ENCODE measurements around the gene S100A6. TPM values are rescaled to one million over a fixed set of nuclear protein-coding genes. Genes with fewer than 3 reads are reported as not detected.
"Not testable (repeated sequence)": the region's sequence is repeated elsewhere in the genome, so short reads cannot be mapped to it uniquely, and the experiment has no call there.

The S100A6 gene
- total RNA-seq, 4 donors from 2014 or later, result 147 to 251 (median 192) TPM

GRCh38 chr1:153578490-153578889 lies 42.7 kb upstream of the S100A6 start:
- TF ChIP-seq POLR2A (IDR thresholded peaks at IDR 0.05) (no peak), CTCF (IDR thresholded peaks at IDR 0.05) (no peak)
- no peak for DNase-seq (ENCODE audit: low spot score in 2 of 2)
- intact Hi-C loops (cut with DNase I; ENCODE audit: low total_unique reads), result loop anchor here (10.0 kb wide), 2 partner anchors 86 to 176 kb away; no protein-coding TSS in a partner anchor
- H3K4me3 ChIP-seq (ENCODE audit: low read depth, poor library complexity, severe bottlenecking), result no peak overlapping the region

DNA sequence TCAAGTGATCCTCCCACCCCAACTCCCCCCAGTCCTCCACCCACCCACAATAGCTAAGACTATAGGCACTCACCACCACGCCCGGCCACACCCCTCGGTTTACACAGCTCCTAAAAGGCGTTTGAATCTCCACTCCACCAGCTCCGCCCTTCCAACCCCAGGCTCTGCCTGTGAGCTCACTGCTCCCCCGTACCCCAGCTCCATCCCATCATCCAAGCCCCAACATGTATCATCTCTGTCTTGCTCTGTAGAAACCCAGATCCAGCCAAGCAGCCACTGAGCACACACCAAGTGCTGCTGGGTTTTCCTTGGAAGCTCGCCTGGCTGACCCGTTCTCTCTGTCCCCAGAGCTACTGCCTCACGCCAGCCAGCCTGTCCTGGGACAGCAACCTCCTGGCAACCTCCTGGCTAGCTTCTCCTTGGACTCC lies 41.8 kb upstream of the S100A6 start:
- intact Hi-C loops (cut with DNase I; ENCODE audit: low total_unique reads), result loop anchor here (10.0 kb wide), 2 partner anchors 87 to 177 kb away; no protein-coding TSS in a partner anchor

GRCh38 chr1:153577138-153577537 lies 41.3 kb upstream of the S100A6 start:
- intact Hi-C loops (cut with DNase I; ENCODE audit: low total_unique reads), result loop anchor here (10.0 kb wide), 2 partner anchors 88 to 178 kb away; no protein-coding TSS in a partner anchor
- WGBS, 2 donors, result 54 to 61% methylated on average over 4 of the region's 4 CpGs

More for the DNA sequence above, 41.8 kb upstream of the S100A6 start:
- TF ChIP-seq POLR2A (IDR thresholded peaks at IDR 0.05) (no peak), CTCF (IDR thresholded peaks at IDR 0.05) (no peak)
- WGBS, 2 donors, result 24 to 35% methylated on average over 9 of the region's 9 CpGs
- H3K4me3 ChIP-seq (ENCODE audit: low read depth, poor library complexity, severe bottlenecking), result no peak overlapping the region
- DNase-seq (ENCODE audit: low spot score in 2 of 2), result no peak

GRCh38 chr1:153575497-153575896 lies 39.7 kb upstream of the S100A6 start:
- DNase-seq (ENCODE audit: low spot score in 2 of 2); H3K4me3 ChIP-seq (ENCODE audit: low read depth, poor library complexity, severe bottlenecking): not testable (repeated sequence)
- intact Hi-C loops (cut with DNase I; ENCODE audit: low total_unique reads), result loop anchor here (10.0 kb wide), 2 partner anchors 89 to 179 kb away; no protein-coding TSS in a partner anchor
- 86 to 87% methylated on average over 10 of the region's 10 CpGs for WGBS, 2 donors

More at GRCh38 chr1:153577138-153577537, 41.3 kb upstream of the S100A6 start:
- TF ChIP-seq POLR2A (IDR thresholded peaks at IDR 0.05) (no peak), CTCF (IDR thresholded peaks at IDR 0.05) (no peak)
- no peak overlapping the region for H3K4me3 ChIP-seq (ENCODE audit: low read depth, poor library complexity, severe bottlenecking)
- no peak for DNase-seq (ENCODE audit: low spot score in 2 of 2)

GRCh38 chr1:153575081-153575491 lies 39.3 kb upstream of the S100A6 start:
- intact Hi-C loops (cut with DNase I; ENCODE audit: low total_unique reads), result loop anchor here (10.0 kb wide), 2 partner anchors 90 to 180 kb away; no protein-coding TSS in a partner anchor
- H3K4me3 ChIP-seq (ENCODE audit: low read depth, poor library complexity, severe bottlenecking); DNase-seq (ENCODE audit: low spot score in 2 of 2): not testable (repeated sequence)
- 92% methylated on average over 27 of the region's 35 CpGs for WGBS, 2 donors

DNA sequence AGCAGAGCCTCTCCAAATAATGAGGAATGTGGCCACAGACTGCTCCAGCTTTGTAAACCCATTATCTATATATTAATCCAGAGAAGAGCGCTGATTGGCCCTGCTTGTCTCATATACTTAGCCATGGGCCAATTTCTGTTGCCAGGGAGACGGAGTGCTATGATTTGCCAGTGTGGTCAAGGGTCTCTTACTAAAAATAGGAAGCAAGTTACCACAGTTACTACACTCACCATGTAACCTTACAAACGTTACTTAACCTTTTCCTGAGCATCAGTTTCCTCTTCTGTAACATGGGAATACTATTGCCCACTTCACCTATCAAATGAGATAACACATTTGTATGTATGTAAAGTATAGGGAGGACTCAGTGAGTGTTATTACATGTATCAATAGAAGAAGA lies 37.6 kb upstream of the S100A6 start:
- TF ChIP-seq CTCF (IDR thresholded peaks at IDR 0.05), result no peak
- no peak for TF ChIP-seq POLR2A (IDR thresholded peaks at IDR 0.05)
- no peak for DNase-seq (ENCODE audit: low spot score in 2 of 2)
- H3K4me3 ChIP-seq (ENCODE audit: low read depth, poor library complexity, severe bottlenecking), result no peak overlapping the region
- 70 to 83% methylated on average over 3 of the region's 3 CpGs for WGBS, 2 donors
- intact Hi-C loops (cut with DNase I; ENCODE audit: low total_unique reads), result loop anchor here (10.0 kb wide), 2 partner anchors 91 to 181 kb away; no protein-coding TSS in a partner anchor

DNA sequence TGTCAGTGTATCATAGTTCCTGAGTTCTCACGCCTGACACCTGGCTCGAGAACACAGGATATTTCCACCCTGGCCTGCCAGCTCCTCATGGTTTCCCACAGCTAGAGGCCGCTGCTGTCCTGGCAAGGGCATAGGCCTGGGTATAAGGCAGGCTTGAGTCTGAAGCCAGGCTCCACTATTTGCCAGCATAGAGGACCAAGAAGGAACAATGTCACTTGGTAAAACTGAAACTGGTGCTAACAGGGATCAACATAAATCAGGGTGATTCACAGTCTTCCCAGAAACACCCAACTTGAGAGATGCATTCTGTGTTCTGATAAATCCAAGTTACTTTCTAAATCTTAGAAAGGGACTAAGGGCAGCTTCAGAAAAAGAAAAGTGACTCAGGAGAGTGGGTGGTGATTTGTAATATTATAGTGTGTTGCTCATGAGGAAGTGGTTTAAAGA lies 36.8 kb upstream of the S100A6 start:
- WGBS, 2 donors, result 4 to 7% methylated on average over 3 of the region's 3 CpGs
- DNase-seq (ENCODE audit: low spot score in 2 of 2), result peak; percentile 85 to 94
- TF ChIP-seq POLR2A (IDR thresholded peaks at IDR 0.05) (no peak), CTCF (IDR thresholded peaks at IDR 0.05) (no peak)
- H3K4me3 ChIP-seq (ENCODE audit: low read depth, poor library complexity, severe bottlenecking), result no peak overlapping the region
- intact Hi-C loops (cut with DNase I; ENCODE audit: low total_unique reads), result loop anchor here (10.0 kb wide), 2 partner anchors 92 to 182 kb away; no protein-coding TSS in a partner anchor

All from lower leg skin (tissue), 4 donors.